ENCODE measurements around the gene ZNF526. TPM values are rescaled to one million over a fixed set of nuclear protein-coding genes. Genes with fewer than 3 reads are reported as not detected.
A peak's percentile ranks its signal among the peaks of the same experiment; 100 is the strongest.

ZNF526 gene
- total and polyA plus RNA-seq, 9 of the 15 experiments (the other 6 are each of a cell fraction or from before 2014, with no cell fraction given), result 1.3 to 17.9 (median 6.2) TPM

DNA sequence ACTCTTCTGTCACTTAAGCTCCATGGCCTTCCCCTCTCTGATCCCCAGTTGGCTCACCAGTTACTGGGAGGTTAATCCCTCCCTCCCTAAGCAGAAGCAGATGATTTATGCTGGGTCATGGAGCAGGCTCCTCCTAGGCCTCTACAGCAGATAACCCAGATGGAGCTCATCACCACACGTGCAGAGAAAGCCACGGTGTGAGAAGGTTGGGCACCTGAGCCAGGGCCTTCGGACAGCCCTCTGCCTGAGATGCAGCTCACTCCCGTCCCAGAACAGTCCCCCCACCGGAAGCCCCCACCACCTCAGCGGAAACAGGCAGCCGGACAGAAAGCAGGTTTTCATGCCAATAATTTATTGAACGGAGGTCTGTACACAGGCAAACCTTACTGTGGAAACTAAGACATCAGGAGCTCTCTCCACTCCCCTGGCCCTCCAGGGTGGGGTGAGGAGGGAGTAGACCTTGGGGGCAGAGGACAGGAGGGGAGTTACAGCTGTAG is 9.8 kb downstream of the ZNF526 start (continued):
- TF ChIP-seq, protein P1, sequence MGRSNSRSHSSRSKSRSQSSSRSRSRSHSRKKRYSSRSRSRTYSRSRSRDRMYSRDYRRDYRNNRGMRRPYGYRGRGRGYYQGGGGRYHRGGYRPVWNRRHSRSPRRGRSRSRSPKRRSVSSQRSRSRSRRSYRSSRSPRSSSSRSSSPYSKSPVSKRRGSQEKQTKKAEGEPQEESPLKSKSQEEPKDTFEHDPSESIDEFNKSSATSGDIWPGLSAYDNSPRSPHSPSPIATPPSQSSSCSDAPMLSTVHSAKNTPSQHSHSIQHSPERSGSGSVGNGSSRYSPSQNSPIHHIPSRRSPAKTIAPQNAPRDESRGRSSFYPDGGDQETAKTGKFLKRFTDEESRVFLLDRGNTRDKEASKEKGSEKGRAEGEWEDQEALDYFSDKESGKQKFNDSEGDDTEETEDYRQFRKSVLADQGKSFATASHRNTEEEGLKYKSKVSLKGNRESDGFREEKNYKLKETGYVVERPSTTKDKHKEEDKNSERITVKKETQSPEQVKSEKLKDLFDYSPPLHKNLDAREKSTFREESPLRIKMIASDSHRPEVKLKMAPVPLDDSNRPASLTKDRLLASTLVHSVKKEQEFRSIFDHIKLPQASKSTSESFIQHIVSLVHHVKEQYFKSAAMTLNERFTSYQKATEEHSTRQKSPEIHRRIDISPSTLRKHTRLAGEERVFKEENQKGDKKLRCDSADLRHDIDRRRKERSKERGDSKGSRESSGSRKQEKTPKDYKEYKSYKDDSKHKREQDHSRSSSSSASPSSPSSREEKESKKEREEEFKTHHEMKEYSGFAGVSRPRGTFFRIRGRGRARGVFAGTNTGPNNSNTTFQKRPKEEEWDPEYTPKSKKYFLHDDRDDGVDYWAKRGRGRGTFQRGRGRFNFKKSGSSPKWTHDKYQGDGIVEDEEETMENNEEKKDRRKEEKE (IDR thresholded peaks at IDR 0.05; ENCODE audit: borderline replicate concordance in 1 of 2, control insufficient read depth in 1 of 2, low read depth in 2 of 2, low read length in 1 of 2), result no peak
- TF ChIP-seq, protein P2, sequence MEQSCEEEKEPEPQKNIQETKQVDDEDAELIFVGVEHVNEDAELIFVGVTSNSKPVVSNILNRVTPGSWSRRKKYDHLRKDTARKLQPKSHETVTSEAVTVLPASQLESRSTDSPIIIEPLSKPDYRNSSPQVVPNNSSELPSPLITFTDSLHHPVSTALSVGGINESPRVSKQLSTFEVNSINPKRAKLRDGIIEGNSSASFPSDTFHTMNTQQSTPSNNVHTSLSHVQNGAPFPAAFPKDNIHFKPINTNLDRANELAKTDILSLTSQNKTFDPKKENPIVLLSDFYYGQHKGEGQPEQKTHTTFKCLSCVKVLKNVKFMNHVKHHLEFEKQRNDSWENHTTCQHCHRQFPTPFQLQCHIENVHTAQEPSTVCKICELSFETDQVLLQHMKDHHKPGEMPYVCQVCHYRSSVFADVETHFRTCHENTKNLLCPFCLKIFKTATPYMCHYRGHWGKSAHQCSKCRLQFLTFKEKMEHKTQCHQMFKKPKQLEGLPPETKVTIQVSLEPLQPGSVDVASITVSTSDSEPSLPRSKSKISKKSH (CRISPR knock-in tag; IDR thresholded peaks at IDR 0.05), result no peak
- TF ChIP-seq HIVEP1 (CRISPR knock-in tag; IDR thresholded peaks at IDR 0.05) (no peak), RNF2 (IDR thresholded peaks at IDR 0.05) (no peak), KDM1A (IDR thresholded peaks at IDR 0.05) (peak in 1 of 2 experiments; percentile 48; a peak in 1 of 4 replicates), CXXC5 (CRISPR knock-in tag; IDR thresholded peaks at IDR 0.05) (peak; percentile 59), ZBTB8A (IDR thresholded peaks at IDR 0.05; ENCODE audit: partially characterized antibody) (no peak), LCOR (CRISPR knock-in tag; IDR thresholded peaks at IDR 0.05) (no peak), GABPA (tag; conservative IDR thresholded peaks at IDR 0.05; ENCODE audit: low read depth) (peak; percentile 47; the same call in 1 of the 2 replicates), TBL1XR1 (IDR thresholded peaks at IDR 0.05; ENCODE audit: low read length in 2 of 2) (no peak), HMG20B (CRISPR knock-in tag; IDR thresholded peaks at IDR 0.05) (no peak), ARID2 (IDR thresholded peaks at IDR 0.05) (no peak), SMAD2 (IDR thresholded peaks at IDR 0.05; ENCODE audit: low read depth, low read length) (no peak), SPI1 (IDR thresholded peaks at IDR 0.05; ENCODE audit: borderline replicate concordance, low read depth, low read length) (0 out of 2 replicates have a peak, but pooled peaks have one; percentile 36), ZNF175 (CRISPR knock-in tag; IDR thresholded peaks at IDR 0.05; ENCODE audit: low read depth) (no peak), GABPB2 (CRISPR knock-in tag; conservative IDR thresholded peaks at IDR 0.05) (no peak), NFE2 (IDR thresholded peaks at IDR 0.05; ENCODE audit: low read depth) (peak; percentile 89), KDM4B (IDR thresholded peaks at IDR 0.05; ENCODE audit: borderline replicate concordance in 2 of 2, low read depth in 1 of 2) (no peak), PHB2 (IDR thresholded peaks at IDR 0.05; ENCODE audit: low read depth) (no peak), FUS (optimal IDR thresholded peaks at IDR 0.05; ENCODE audit: low read depth, low read length) (no peak), ZNF140 (CRISPR knock-in tag; IDR thresholded peaks at IDR 0.05) (no peak), YBX1 (IDR thresholded peaks at IDR 0.05) (no peak), CBX3 (IDR thresholded peaks at IDR 0.05; ENCODE audit: borderline replicate concordance in 1 of 2, low read length in 2 of 2) (0 out of 3 replicates have a peak, but pooled peaks of 1 of the 2 experiments have one; percentile 14)
- TF ChIP-seq, protein P3, sequence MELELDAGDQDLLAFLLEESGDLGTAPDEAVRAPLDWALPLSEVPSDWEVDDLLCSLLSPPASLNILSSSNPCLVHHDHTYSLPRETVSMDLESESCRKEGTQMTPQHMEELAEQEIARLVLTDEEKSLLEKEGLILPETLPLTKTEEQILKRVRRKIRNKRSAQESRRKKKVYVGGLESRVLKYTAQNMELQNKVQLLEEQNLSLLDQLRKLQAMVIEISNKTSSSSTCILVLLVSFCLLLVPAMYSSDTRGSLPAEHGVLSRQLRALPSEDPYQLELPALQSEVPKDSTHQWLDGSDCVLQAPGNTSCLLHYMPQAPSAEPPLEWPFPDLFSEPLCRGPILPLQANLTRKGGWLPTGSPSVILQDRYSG (tag; conservative IDR thresholded peaks at IDR 0.05; ENCODE audit: low read depth), result no peak
- TF ChIP-seq, protein P4, sequence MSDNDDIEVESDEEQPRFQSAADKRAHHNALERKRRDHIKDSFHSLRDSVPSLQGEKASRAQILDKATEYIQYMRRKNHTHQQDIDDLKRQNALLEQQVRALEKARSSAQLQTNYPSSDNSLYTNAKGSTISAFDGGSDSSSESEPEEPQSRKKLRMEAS (CRISPR knock-in tag; IDR thresholded peaks at IDR 0.05), result peak; percentile 64

Data from K562 (cell line).